ENCODE data around the gene TBC1D22B.

TBC1D22B gene

GRCh38 chr6:37369321-37370201, 112.0 kb downstream of the TBC1D22B start:
- intact Hi-C loops (cut with DNase I) = loop anchor here (10.0 kb wide), 1 partner anchor 325 kb away; the partner anchor contains the start of gene MDGA1
- DNase-seq = peak in 2 of 42 donors; percentile 8 to 21

- intact Hi-C loops (cut with DNase I) = no loop called here
- no peak for DNase-seq
Measured at GRCh38 chr6:37371154-37372083, 113.8 kb downstream of the TBC1D22B start.

GRCh38 chr6:37372116-37372515, 114.5 kb downstream of the TBC1D22B start:
- intact Hi-C loops (cut with DNase I) = no loop called here
- DNase-seq = no peak

GRCh38 chr6:37373822-37374471, 116.4 kb downstream of the TBC1D22B start:
- no peak for DNase-seq
- intact Hi-C loops (cut with DNase I) = no loop called here

GRCh38 chr6:37375376-37375775, 117.8 kb downstream of the TBC1D22B start:
- intact Hi-C loops (cut with DNase I) = no loop called here
- peak in 2 of 42 donors; percentile 18 to 20 for DNase-seq

GRCh38 chr6:37376078-37376743, 118.6 kb downstream of the TBC1D22B start:
- intact Hi-C loops (cut with DNase I) = no loop called here
- no peak for DNase-seq

GRCh38 chr6:37381579-37381978, 124.0 kb downstream of the TBC1D22B start:
- peak in 6 of 42 donors; percentile 2 to 40 (median 9) for DNase-seq
- intact Hi-C loops (cut with DNase I) = no loop called here
